HCEC 1CT (cell line): ENCODE measurements around the gene MTMR2.

Source experiments
- DNase-seq: peaks from one replicate; pipeline ENCODE4 v3.0.0-alpha.2; 2017

MTMR2 gene

GRCh38 chr11:95805869-95806268 is 118.0 kb downstream of the MTMR2 start:
- DNase-seq: no peak

GRCh38 chr11:95803973-95804372 is 119.9 kb downstream of the MTMR2 start:
- DNase-seq: no peak

DNA sequence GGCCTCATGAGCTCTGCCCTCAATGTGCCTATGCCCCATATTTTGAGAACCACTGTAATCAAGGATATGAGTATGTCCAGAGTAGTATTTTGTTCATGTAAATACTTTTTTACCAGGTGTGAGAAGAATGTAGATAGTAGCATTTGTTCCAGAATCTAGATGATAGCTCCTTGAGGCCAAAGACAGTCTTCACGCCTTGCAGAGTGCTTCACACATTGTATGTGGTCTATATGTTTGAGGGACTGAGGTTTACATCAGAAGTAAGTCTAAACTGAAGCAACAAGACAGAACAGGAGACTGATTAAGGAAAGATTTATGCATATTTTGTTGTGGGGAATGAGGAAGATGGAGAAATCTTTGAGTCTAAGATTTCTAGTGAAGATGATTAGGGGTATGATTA is 121.1 kb downstream of the MTMR2 start:
- DNase-seq: no peak

- DNase-seq: no peak
Observed at GRCh38 chr11:95800438-95800837, 123.5 kb downstream of the MTMR2 start.

- DNase-seq: no peak
Observed at GRCh38 chr11:95799546-95799945, 124.4 kb downstream of the MTMR2 start.

DNA sequence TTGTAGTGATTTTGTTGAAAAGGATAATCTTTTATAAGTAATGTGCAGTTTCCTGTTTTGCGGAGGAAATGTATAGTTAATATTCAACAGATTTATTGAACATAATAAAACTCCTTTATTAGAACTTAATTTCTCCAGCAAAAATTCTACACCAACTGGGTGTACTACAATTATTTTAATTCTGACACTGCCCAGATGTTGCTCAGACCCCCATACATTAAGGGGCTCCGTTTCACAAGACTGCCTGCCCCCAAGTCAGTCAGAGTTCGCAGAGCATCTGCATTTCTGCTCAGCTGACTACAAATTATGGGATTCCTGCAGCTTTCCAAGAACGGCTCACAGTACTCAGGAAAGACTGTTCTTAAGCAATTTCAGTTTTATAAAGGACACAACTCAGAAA is 127.4 kb downstream of the MTMR2 start:
- no peak for DNase-seq

DNA sequence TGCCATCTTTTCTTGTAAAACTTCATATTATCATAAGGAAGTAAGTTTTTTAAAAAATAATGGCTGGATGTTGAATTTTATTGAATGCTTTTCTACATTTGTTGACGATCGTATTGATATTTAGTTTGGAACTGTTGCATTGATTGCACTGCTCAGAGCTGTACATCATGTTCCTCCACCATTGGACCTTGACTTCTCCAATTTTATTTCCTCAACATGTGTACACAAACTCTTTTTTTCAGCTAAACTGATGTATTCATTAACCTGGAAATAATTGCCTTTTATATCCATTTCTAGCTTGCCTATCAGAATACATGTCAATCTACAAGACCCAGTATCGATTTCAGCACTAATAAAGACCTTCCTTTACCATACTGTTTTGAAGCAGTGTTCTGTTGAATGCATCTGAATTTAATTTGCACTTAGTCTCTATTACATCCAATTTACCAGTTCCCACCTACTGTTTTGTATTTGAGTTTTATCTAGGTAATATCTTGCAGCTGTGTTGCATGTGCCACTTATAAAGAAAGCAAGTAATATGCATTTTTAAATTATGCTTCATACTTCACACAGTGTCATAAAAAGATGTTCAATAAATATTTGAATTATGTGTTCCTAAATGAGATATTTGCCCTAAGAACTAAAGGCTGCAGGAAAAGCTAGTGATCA is 128.1 kb downstream of the MTMR2 start:
- no peak for DNase-seq

DNA sequence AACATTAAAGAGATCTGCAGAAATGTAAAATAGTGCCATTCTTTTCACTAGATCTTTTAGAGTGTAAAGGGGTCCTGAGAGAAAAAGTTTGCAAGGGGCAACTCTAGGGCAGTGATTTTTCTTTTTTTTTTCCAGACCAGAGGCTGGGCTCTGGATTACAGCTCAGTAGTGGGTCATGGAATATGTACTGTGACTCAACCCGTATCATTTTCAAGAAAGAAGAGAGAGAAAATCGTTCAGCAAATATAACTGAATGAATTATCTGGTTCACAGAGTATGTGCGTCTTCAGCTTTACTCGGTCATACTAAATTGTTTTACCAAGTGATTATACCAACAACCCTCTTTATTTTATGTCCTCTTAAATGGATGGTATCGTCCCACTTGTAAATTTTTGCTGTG is 129.8 kb downstream of the MTMR2 start:
- no peak for DNase-seq

- DNase-seq: peak; percentile 8
Observed at GRCh38 chr11:95793116-95793515, 130.8 kb downstream of the MTMR2 start.

DNA sequence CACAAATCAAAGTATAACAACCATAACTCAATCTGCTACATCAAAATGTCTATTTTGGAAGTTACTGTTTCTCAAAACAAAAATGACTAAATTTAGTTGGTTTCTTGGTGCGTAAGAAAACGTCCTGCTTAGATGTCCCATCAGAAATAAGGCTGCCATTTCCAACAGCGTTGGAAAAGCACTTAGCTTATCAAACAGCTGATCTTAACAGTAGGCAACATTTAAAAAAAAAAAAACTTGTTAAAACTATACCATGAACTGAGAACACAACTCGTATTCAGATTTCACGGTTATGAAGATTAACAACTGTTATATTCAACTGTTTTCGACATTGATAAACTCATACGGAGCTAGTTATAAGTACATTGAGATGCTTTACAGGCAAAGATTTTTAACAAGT is 131.2 kb downstream of the MTMR2 start:
- no peak for DNase-seq

- DNase-seq: no peak
Observed at GRCh38 chr11:95792200-95792599, 131.7 kb downstream of the MTMR2 start.

DNA sequence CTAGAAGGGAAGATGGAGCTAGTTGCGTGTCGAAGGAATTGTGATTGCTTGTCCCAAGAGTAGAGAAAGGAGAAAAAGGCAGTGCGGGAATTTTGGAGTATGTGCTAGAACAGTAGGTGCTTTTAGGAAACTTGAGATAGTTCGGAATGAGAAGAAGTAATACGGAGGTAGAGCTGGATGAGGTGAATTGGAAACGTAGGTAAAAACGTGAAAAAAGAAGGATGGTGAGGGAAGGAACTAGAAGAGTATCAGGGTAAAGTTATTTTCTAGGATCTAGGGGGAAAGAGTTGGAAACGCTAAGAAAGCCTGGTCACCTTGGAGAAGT is 132.2 kb downstream of the MTMR2 start:
- no peak for DNase-seq

- peak; percentile 46 for DNase-seq
Observed at GRCh38 chr11:95790933-95791708, 132.8 kb downstream of the MTMR2 start.

GRCh38 chr11:95790123-95790932 is 133.6 kb downstream of the MTMR2 start, which contains the start of gene CEP57:
Gene CEP57 (plus strand): TSS chr11:95790498. CDS start chr11:95790699, 201 bp downstream.
- DNase-seq: peak; percentile 97

GRCh38 chr11:95789506-95790122 is 134.3 kb downstream of the MTMR2 start, which contains the start of gene FAM76B:
Gene FAM76B (minus strand): TSS chr11:95789782. CDS start chr11:95789478, 304 bp downstream.
- peak; percentile 99 for DNase-seq

DNA sequence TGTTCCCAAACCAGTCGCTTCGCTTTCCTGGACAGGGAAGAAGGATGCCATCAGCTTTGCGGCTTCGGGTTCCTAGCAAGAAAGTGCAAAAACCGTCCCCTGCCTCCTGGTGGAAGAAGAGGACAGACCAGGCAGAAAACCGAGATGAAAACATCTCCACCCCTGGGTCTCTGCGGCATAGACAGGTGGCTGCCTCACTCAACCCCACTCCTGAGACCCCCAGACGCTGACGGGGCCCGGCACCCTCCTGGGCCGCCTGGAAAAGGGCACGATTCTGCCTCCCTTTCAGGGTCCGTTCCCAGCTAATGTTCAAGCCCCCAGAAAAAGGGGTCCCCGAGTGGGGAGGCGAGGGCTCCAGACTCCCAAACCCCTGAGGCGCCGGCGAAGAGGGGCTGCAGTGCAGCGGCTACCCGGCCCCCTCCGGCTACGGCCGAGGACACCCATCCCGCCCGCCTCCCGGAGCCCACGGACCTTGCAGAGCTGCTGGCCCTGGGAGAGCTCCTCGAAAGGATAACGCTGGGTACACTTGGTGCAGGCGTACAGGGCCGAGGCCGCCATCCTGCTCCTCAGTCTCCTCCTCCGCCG is 134.9 kb downstream of the MTMR2 start:
- peak; percentile 51 for DNase-seq
